AG04449 (cell line): ENCODE data around the gene SF3B5.

Experiments used
- CTCF ChIA-PET: fragments of 350-600 bp; formaldehyde crosslinking; extraction: SDS; loops from one replicate; lab custom pipeline; 2021; ENCODE audit warnings: antibody characterized with exemption; lab: Yijun Ruan, JAX
- POLR2A ChIA-PET: fragments of 400-600, 350-600 bp; formaldehyde crosslinking; extraction: SDS; loops from one replicate; lab custom pipeline; 2020; ENCODE audit warnings: antibody characterized with exemption, inconsistent platforms; lab: Yijun Ruan, JAX
- DNase-seq: peaks from one replicate; pipeline ENCODE4 v3.0.0-alpha.2; 2010; ENCODE audit warnings: low read depth, low spot score
- H3K4me3 ChIP-seq: 2 replicates; pipeline ENCODE4 v1.5.1; 2011; ENCODE audit warnings: low read depth, mild to moderate bottlenecking, control low read depth, low read length
- CTCF ChIP-seq: IDR thresholded peaks from one replicate; pipeline ENCODE4 v1.5.1; 2011; ENCODE audit warnings: mild to moderate bottlenecking, moderate library complexity, low read length, control low read depth, inconsistent platforms; ENCODE audit not compliant: insufficient read depth; ENCODE audit errors: missing control alignments

The SF3B5 gene

GRCh38 chr6:144129469-144129868 is 34.1 kb upstream of the SF3B5 start:
- TF ChIP-seq CTCF, result no peak
- POLR2A ChIA-PET, result no interaction called here
- no peak overlapping the region for H3K4me3 ChIP-seq
- DNase-seq, result no peak
- CTCF ChIA-PET, result interaction anchor here (0.8 kb wide), 1 partner anchor 358 kb away, joined by 3 read pairs; no protein-coding TSS in a partner anchor

- DNase-seq, result no peak
- TF ChIP-seq CTCF, result no peak
- POLR2A ChIA-PET, result no interaction called here
- CTCF ChIA-PET, result interaction anchor here (1.0 kb wide), 1 partner anchor 552 kb away, joined by 3 read pairs; no protein-coding TSS in a partner anchor
- H3K4me3 ChIP-seq, result no peak overlapping the region
Observed at GRCh38 chr6:144127097-144127496, 31.7 kb upstream of the SF3B5 start.

- POLR2A ChIA-PET, result no interaction called here
- CTCF ChIA-PET, result interaction anchor here (2.0 kb wide), 1 partner anchor 19 kb away, joined by 6 read pairs; no protein-coding TSS in a partner anchor
- no peak overlapping the region for H3K4me3 ChIP-seq
- DNase-seq, result no peak
- no peak for TF ChIP-seq CTCF
Observed at GRCh38 chr6:144123836-144124235, 28.5 kb upstream of the SF3B5 start.

- no peak for DNase-seq
- POLR2A ChIA-PET, result no interaction called here
- no peak for TF ChIP-seq CTCF
- no peak overlapping the region for H3K4me3 ChIP-seq
- CTCF ChIA-PET, result interaction anchor here (2.0 kb wide), 1 partner anchor 18 kb away, joined by 6 read pairs; no protein-coding TSS in a partner anchor
Observed at GRCh38 chr6:144123421-144123820, 28.0 kb upstream of the SF3B5 start.

GRCh38 chr6:144122861-144123260 is 27.5 kb upstream of the SF3B5 start:
- POLR2A ChIA-PET, result no interaction called here
- no peak for DNase-seq
- H3K4me3 ChIP-seq, result no peak overlapping the region
- CTCF ChIA-PET, result interaction anchor here (2.0 kb wide), 1 partner anchor 18 kb away, joined by 6 read pairs; no protein-coding TSS in a partner anchor
- no peak for TF ChIP-seq CTCF

- CTCF ChIA-PET, result no interaction called here
- no peak for TF ChIP-seq CTCF
- POLR2A ChIA-PET, result no interaction called here
- no peak overlapping the region for H3K4me3 ChIP-seq
- DNase-seq, result no peak
Observed at GRCh38 chr6:144119376-144119775, 24.0 kb upstream of the SF3B5 start.
